SIG-M5 treated with dmso at 0.1 percent for 504 hours (cell line): ENCODE results near the gene MDN1.
"Not testable (repeated sequence)": the region's sequence is repeated elsewhere in the genome, so short reads cannot be mapped to it uniquely, and the experiment has no call there.

Experiments used
- DNase-seq: peaks from one replicate; lab custom pipeline; 2025; ENCODE audit not compliant: unreplicated experiment; lab: John Stamatoyannopoulos, UW

The MDN1 gene

DNA sequence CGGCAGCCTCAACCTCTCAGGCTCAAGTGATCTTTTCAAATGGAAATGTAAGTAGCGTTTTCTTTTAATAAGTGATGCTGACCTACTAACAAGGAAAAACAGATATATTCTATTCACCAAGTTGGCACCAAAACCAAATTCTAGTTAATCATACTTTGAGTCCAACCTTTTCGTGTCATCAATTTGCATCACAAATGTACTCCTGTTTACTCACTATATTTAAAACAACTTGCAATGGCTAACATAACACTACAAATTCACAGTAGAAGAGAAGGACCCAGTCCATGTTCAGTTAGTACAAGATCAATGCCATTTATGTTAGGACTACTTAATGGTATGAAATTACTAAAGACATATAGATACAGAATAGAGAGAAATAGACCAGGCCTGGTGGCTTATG lies 50.0 kb downstream of the MDN1 start:
- DNase-seq: no peak

DNA sequence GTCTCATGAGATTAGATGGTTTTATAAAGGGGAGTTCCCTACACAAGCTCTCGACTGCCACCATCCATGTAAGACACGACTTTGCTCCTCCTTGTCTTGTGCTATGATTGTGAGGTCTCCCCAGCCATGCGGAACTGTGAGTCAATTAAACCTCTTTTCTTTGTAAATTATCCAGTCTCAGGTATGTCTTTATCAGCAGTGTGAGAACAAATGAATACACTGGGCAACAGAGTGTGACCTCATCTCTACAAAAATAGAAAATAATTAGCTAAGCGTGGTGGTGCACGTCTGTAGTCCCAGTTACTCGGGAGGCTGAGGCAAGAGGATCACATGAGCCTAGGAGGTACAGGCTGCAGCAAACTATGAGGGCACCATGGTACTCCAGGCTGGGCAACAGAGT lies 51.3 kb downstream of the MDN1 start:
- no peak for DNase-seq

DNA sequence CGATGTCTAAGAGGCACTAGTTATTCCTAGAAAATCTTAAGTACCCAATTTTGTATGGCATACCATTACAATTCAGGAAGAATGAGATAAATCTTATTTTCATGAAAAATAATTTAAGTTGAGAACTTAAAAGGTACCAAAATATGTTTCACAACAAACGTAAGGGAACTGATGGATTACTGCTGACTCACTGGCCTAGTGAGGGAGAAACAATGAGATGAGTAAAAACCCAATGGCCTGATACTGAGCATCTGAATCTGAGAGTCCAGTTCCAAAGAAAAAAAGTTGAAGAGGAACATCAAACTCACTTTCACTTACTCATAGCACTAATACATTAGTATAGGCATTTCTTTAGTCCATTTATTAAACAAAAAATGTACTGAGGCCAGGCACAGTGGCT lies 56.0 kb downstream of the MDN1 start:
- no peak for DNase-seq

DNA sequence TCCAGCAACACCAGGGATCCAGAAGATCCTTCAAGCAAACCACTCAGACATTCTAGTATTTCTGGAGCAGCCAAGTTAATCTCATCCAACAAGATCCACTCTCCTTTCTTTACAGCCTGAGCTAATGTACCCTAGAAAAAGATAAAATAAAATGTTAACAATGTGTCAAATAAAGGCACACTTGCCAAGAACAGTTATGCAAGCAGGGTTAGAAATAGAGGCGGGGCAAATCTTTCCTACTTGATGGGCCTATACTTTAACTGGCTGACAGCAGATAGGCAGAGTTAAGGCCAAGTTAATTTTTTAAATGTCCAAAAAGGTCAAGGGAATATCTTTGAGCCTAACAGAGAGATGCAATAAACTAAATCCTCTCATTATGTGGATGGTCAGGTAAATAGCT lies 60.8 kb downstream of the MDN1 start:
- DNase-seq: no peak

DNA sequence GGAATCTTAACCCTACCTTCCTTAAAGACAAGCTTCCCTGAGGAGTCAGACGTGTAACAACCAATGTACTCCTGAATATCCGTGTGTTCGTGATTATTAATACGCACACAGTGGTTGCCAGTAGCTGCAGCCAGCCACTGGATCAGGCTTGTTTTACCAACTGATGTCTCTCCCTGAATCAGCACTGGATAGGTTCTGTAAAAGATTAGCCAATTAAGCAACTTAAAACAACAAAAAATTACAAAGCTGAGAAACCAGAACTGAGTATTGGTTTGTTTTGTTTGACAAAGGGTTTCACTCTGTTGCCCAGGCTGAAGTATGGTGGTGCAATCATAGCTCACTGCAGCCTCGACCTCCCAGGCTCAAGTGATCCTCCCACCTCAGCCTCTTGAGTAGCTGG lies 69.3 kb downstream of the MDN1 start:
- DNase-seq: no peak

DNA sequence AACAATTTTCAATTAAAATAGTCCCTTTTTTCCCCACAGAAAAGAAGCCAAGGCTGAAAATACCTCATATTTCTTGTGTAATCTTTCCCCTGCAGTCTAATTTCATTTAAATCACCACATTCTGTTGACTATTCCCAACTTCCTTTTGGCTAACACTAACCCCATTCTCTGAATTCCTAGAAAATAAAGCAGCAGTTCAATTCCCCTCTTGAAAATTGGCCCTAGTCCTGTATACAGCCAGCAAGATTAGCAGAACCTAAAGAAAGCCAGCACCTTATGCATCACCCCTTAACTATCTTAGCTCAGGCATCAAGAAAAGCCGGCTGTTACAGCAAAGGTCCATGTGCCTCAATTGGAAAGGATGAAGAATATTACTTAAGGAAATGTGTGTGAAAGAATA lies 69.7 kb downstream of the MDN1 start:
- DNase-seq: no peak

DNA sequence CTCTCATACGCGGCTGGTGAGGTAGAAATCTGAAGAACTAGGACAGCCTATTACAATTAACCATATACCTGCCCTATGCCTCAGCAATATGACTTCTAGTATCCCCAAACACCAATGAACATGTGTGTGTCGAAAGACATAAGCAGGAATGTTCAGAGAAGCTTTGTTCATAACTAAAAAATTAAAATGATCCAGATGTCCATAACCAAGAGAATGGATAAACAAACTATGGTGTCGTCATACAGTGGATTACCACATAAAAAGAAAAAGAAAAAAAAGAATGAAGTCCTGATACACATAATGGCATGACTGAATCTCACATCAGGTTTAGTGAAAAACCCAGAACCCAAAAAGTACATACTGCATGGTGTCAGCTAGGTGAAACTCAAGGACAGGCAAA lies 73.9 kb downstream of the MDN1 start:
- no peak for DNase-seq

DNA sequence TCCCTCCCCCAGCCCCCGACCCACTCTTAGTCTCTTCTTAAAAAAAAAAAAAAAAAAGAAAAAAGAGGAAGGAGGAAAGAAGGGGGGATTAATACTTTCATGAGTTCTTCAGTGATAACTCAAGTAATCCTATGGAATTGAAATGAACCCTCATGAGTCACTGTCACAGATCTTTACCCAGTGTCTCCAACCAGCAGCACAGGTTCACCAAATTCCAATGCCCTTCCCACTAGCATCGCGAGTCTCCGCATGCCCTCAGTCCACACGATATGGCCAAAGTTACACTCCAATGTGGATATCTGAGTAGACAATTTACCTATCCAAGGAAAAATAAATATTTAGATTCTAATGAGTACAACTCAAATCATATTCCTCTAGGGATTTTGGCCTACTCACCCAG lies 74.5 kb downstream of the MDN1 start:
- no peak for DNase-seq

DNA sequence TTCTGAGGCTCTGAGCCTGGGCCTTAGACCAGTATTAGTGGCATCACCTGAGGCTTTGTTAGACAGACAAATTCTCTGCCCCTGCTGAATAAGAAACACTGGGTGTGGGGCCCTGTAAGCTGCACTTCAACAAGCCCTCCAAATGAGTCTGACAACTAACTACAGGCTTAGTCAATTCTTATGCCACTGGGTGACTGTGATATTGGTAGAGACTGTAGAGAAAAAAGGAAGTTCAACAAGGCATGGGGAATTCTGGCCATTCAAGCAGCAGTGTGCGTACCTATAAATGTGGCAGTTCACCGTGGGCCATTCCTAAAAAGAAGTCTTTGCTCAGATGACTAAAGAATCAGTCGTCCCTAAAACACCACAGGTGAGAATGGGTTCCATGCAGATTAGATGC lies 82.7 kb downstream of the MDN1 start:
- DNase-seq: no peak

DNA sequence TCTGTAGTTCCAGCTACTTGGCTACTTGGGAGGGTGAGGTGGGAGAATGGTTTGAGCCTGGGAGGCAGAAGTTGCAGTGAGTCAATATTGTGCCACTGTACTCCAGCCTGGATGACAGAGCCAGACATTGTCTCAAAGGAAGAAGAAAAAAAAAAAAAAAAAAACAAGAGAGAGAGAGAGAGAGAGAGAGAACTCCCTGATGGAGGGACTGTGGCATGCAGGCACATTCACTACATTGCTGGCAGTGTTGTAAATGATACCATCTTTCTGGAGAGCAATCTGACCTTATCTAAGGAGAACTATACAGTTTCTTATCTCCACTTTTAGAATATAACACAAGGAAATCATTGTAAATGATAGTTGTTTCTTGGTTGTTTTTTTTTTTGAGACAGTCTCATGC lies 85.1 kb downstream of the MDN1 start:
- no peak for DNase-seq

DNA sequence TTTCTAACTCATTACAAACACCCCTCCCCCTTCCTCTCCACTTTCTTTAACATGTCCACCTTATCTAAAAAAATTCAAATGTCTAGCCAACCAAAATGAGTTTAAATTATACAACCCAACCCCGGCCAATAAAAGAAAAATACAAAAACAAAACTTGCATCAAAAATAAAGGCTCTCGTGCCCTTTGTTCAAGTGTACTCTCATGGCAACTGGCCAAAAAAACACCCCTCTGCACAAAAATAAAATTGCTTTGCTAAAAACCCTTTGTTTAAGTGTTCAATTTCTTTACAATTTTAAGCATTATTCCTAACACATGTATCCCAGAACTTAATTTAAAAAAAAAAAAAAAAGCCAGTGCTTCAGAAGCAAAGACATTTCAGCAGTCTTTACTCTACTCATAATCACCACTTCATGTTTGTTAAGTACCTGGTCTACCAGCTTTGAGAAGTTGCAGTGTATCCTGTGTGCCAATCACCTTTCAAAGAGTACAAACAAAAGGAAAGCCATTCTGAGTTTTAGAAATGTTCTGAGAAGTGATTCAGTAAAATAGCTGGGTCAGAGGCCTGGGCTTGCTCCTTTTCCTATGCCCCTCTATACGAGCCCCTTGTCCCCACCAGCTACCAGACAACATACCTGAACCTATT lies 87.5 kb downstream of the MDN1 start:
- no peak for DNase-seq

DNA sequence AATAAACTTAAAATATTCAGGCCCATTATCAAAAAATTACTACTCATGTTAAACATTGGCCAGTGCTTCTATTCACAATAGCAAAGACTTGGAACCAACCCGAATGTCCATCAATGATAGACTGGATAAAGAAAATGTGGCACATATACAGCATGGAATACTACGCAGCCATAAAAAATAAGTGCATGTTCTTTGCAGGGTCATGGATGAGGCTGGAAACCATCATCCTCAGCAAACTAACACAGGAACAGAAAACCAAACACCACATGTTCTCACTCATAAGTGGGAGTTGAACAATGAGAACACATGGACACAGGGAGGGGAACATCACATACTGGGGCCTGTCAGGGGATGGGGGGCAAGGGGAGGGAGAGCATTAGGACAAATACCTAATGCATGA lies 88.3 kb downstream of the MDN1 start:
- DNase-seq: not testable (repeated sequence)

DNA sequence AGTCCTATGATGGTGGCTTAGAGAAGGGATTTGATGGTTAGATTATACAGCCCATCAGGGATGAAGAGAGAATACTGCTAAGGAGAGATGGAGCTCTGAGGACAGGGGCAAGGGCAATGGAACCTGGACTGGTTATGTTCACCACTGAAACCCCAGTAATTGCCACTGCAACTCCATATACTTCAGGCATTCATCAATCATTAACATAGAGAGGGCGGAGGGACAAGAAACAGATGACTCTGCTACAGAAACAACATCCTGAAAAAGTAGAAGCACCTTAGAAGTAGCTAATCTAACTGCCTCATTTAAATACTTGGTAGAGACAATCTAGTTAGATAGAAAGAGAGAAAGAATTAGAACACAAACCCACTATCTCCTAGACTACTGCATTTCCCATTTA lies 89.8 kb downstream of the MDN1 start:
- DNase-seq: no peak

DNA sequence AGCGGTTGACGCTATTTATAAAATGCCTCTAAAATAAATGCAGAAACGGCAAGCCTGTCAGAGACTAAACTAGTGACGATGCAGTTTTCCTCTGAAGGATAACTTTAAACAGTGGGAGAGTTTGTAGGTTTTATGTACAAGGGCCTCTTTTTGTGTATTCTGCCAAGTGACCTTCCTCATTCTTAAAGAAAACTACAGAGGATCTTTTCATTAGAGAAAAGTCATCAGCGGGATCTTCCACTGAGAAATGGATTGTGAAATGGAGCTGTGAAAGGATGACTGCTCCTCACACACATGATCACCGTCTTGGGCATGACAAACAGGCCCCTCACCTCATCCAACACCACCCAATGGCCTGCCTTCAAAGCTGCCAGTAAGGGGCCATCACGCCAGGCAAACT lies 92.1 kb downstream of the MDN1 start:
- DNase-seq: no peak

DNA sequence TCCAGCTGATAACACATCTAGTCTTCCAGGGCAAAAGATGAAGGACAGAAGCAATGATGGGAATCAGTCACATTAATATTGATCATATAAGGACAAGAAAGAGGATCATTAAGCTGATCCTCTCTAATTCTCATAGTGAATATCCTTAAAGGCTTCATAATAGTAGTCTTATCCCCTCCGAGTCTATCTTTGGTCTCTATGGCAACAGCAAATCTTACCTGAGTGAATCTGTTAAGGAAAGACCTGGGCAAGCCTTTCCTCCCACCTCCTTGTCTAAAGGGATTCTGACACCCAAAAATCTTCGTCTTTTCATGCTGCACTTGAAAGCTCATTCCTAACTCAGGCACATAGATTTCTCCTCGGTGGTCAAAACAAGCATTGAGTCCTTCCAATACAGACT lies 94.6 kb downstream of the MDN1 start:
- no peak for DNase-seq

DNA sequence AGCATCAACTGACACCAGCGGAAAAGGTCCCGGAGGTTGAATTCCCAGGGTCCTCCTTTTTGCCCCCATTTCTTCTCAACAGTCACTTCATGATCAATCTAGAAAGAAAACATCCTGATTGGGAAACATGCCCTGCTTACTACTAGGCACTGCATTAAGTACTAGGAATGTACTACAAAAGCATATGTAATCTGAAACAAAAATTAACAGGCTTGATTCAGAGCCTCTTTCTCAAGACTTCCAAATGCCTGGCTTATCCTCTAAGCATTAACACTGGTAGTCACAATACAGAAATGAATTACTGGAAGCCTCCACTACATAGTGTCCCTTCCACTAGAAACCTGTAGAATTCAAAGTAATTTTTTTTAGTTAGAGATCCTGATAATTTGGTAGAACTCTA lies 96.5 kb downstream of the MDN1 start:
- no peak for DNase-seq

DNA sequence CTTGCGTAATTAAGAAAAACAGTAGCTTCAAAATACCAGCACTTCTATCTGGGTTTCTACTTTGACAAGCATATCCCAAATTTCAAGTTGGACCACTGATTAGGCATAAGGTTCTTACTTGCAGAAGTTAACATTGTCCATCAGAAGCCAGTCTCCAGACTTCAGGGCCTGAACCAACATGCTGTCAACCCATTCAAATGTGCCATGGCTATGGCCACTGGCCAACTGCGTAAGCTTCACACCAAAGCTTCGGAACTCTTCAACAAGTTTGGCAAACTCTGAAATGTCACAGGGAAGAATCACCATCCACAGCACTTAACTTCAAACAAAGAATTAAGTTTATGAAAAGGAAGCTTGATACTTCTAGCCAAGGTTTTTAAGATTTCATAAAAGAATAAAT lies 103.1 kb downstream of the MDN1 start:
- no peak for DNase-seq

DNA sequence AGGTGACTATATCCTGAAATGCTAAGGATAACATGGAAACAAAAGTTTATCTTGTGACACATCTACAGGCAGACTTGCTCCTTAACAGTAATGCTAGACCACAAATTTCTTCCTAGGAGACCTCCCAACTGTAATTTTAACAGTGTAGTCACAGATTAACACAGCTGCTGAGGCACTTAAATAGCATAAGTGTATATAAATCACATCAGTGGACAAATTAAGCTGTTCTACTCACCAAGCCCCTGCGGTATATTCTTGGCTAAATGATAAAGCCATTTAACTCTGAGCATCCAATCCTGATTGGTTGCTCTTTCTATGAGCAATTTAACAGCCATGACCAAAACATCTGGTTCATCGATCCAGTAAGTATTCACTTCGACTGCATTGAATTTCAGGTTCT lies 107.8 kb downstream of the MDN1 start:
- no peak for DNase-seq

DNA sequence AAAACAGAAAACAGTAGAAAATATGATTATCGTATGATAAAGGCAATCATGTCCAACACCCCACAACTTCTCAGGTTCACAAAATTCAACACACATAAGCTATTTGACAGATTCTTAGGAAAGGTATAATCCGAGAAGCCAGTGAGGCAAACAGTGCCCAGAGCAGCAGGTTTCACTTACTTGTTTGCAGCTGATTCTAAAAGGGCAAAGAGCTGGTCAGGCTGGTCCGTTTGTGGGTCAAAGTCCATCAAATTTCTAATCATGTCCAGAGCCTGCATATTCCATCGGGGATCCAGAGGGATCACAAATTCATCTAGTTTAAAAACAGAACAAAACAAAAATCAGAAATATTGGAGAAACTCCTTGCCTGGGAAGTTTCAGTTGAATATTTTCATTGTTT lies 111.3 kb downstream of the MDN1 start:
- DNase-seq: no peak

DNA sequence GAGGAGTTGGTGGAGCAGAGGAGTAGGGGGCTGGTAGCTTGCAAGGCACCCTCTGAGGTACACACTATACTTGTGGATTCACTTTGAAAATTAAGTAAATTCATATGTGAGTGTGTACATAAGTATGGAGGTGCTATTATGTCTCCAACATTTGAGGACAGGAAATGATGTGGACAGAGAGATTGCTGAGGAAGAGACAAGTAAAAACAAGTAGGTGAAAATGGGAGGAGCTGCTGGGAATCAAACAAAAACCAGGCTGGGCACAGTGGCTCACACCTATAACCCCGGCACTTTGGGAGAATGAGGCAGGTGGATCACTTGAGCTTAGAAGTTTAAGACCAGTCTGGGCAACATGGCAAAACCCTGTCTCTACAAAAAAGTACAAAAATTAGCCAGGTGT lies 111.8 kb downstream of the MDN1 start:
- no peak for DNase-seq

DNA sequence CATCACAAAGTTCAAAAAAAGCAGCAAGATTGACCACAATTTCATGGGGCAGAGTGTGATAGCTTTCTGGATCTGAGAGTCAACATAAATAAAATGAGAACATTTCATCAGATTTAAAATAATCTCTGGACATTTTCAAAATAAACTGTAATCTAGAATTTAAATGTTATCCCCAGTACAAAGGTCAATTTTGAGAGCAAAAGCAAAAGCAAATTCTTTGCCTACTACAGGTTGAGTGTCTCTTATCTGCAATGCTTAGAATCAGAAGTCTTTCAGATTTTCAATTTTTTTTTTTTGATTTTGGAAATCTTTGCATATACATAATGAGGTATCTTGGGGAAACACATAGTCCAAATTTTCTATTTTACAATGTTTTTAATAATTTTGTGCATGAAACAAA lies 113.5 kb downstream of the MDN1 start:
- DNase-seq: no peak

DNA sequence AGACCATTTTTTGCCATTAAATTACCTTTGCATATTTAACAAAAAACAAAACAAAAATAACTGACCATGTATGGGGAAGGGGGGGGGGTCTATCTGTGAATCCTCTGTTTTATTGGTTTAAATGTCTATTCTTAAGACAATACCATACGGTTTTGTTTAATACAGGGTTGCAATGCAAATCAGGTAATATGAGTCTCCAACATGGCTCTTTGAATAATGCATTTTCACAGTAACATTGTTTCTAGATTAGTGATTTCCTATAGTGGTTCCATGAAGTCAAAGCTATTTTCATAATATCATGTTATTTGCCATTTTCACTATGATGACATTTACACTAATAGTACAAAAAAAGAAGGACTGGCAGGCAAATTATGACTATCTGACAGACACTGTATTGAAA lies 116.3 kb downstream of the MDN1 start:
- DNase-seq: no peak

DNA sequence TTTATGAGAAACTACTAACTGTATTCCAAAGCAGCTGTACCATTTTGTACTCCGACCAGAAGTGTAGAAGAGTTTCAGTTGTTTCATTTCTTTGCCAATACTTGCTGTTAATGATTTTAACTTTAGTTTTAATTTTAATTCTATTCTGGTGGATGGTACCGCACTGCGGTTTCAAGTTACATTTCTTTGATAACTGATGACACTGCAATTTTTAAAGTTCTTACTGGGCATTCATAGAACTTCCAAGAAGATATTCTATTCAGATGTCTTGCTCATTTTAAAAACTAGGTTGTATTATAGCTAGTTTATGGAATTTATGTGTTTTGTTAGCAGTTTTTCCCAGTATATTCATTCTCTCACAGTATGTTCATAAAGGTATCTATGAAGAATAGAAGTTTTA lies 117.2 kb downstream of the MDN1 start:
- DNase-seq: no peak

DNA sequence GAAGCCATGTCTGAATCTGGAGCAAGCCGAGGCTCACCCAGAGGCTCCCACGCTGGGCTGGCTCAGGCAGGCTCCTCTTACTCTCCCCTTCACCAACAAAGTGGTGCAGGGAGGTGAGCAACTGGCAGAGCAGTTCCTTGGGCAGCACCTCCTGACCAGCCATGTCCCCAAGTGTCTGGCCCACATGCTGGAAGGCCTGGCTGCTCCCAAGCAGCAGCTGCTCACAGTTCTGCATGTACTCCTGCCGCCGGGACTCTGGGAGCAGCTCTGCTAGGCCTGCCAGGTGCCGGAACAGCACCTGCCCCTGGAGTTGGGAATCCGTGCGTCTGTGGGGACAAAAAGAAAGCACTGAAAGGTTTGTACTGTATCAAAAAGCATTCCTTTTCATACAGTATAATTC lies 123.9 kb downstream of the MDN1 start:
- DNase-seq: no peak
